GM12892 (cell line): Measurements from ENCODE around the gene GMCL2.

Experiments
- DNase-seq: peaks from one replicate; pipeline ENCODE4 v3.0.0; 2011; ENCODE audit not compliant: insufficient read length
- FAIRE-seq: peaks from 2 replicates; lab custom pipeline; 2011; peaks lifted over from hg19 to GRCh38; lab: Jason Lieb, UNC
- POLR2A ChIP-seq: IDR thresholded peaks from 2 replicates; pipeline ENCODE4 v1.6.1; 2011; ENCODE audit warnings: low read depth, low read length, control low read depth
- POLR2AphosphoS5 ChIP-seq: IDR thresholded peaks from 2 replicates; pipeline ENCODE4 v1.6.1; 2011; ENCODE audit warnings: low read depth, low read length, control low read depth
- TAF1 ChIP-seq: IDR thresholded peaks from 2 replicates; pipeline ENCODE4 v1.6.1; 2011; ENCODE audit warnings: low read depth, mild to moderate bottlenecking, control low read depth, low read length, borderline replicate concordance

Gene GMCL2

DNA sequence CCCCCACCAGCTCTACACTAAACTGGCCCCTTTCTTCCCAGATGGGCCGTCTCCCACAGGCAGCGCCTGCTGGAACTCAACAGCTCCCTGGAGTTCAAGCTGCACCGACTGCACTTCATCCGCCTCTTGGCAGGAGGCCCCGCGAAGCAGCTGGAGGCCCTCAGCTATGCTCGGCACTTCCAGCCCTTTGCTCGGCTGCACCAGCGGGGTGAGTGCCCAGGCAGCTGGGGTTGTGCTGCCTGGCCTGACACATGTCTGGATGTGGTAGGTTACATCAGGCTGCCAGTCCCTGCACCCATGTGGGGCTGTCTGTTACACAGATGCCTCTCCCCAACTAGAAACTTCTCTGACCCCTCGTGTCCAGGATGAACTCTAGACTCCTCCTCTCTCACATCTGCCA lies 43.3 kb downstream of the GMCL2 start:
- FAIRE-seq (no peak), DNase-seq (no peak)
- no peak for TF ChIP-seq TAF1
- no peak; the same call in 1 of the 2 replicates for TF ChIP-seq POLR2AphosphoS5
- TF ChIP-seq POLR2A: no peak

DNA sequence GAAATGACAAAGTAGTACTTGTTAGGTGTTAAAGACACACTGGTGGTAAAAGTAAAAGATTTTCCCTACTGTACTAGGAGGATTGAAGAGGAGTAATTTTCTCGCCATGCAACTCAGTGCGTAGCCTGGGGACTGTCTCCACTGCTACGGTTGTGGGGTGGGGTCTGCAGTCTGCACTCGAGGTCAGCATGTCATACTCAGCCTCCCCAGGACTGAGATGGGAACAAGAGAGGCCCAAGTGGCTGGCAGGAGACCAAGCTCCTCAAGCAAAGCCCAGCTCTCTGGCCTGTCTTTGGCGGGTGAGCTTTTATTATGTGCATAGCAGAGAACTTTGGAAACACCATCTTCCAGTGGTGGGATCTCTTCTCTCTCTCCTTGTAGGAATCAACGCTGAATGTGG lies 43.9 kb downstream of the GMCL2 start:
- DNase-seq (no peak), FAIRE-seq (no peak)
- TF ChIP-seq POLR2AphosphoS5: no peak
- TF ChIP-seq POLR2A: no peak
- no peak for TF ChIP-seq TAF1

DNA sequence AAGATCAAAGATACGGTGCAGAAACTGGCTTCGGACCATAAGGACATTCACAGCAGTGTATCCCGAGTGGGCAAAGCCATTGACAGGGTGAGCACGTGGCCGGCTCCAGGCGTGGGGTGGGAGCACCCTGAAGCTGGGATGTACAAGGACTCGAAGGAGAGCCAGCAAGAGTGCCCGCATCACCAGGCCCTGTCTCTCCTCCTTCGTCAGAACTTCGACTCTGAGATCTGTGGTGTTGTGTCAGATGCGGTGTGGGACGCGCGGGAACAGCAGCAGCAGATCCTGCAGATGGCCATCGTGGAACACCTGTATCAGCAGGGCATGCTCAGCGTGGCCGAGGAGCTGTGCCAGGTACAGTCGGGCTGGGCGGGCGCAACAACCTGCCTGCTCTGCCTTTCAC lies 44.5 kb downstream of the GMCL2 start:
- FAIRE-seq (no peak), DNase-seq (no peak)
- TF ChIP-seq TAF1 (no peak), POLR2AphosphoS5 (no peak)

DNA sequence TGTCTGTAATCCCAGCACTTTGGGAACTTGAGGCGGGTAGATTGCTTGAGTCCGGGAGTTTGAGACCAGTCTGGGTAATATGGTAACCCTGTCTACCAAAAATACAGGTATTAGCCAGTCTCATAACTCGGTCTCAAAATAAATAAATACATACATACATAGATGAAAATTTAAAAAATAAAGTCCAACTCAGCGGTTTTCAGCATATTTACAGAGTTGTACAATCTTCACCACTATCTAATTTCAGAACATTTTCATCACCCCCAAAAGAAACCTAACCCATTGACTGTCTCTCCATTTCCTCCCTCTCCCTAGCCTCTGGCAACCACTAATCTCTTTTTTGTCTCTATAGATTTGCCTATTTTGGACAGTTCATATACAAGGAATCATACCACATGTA lies 45.6 kb downstream of the GMCL2 start:
- DNase-seq (no peak), FAIRE-seq (no peak)
- TF ChIP-seq POLR2A (no peak), TAF1 (no peak), POLR2AphosphoS5 (no peak)

DNA sequence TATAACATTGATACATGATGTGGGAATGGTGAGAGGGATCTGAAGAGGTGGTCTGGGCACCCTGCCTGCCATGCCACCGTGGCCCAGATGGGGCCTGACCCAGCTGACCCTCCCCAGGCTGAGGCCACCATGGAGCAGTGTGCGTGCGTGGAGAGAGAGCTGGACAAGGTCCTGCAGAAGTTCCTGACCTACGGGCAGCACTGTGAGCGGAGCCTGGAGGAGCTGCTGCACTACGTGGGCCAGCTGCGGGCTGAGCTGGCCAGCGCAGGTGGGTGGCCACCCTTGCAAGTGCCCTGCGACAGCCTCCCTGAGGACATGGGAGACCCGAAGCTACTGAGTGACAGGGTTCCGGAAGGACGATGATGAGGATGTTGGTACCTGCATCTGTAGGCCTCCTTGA lies 49.2 kb downstream of the GMCL2 start:
- no peak for TF ChIP-seq POLR2A
- TF ChIP-seq TAF1: no peak
- no peak for TF ChIP-seq POLR2AphosphoS5
- DNase-seq: no peak
- no peak for FAIRE-seq

DNA sequence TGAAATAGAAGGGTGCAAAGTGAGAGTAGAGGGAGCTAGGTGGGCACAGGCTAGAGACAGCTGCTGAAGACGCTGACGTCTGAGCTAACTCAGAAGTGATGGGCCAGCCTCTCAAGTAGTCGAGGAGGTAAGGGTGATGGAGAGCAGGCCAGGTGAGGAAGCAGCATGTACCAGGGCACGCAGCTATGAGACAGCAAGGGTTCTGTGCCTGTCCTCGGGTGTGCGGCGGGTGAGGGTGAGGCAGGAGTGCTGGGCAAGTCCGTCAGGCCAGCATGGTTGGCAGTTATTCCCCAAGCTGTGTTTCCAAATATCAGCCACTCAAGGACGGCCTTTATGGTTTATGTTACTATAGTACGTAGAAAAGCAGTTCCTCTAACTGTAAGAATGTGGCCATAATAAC lies 50.2 kb downstream of the GMCL2 start:
- no peak for FAIRE-seq
- DNase-seq: no peak
- no peak for TF ChIP-seq TAF1
- TF ChIP-seq POLR2AphosphoS5: no peak
- no peak for TF ChIP-seq POLR2A
